ENCODE measurements around the gene LRRC10B.
"Not testable (repeated sequence)": the region's sequence is repeated elsewhere in the genome, so short reads cannot be mapped to it uniquely, and the experiment has no call there.

LRRC10B gene

DNA sequence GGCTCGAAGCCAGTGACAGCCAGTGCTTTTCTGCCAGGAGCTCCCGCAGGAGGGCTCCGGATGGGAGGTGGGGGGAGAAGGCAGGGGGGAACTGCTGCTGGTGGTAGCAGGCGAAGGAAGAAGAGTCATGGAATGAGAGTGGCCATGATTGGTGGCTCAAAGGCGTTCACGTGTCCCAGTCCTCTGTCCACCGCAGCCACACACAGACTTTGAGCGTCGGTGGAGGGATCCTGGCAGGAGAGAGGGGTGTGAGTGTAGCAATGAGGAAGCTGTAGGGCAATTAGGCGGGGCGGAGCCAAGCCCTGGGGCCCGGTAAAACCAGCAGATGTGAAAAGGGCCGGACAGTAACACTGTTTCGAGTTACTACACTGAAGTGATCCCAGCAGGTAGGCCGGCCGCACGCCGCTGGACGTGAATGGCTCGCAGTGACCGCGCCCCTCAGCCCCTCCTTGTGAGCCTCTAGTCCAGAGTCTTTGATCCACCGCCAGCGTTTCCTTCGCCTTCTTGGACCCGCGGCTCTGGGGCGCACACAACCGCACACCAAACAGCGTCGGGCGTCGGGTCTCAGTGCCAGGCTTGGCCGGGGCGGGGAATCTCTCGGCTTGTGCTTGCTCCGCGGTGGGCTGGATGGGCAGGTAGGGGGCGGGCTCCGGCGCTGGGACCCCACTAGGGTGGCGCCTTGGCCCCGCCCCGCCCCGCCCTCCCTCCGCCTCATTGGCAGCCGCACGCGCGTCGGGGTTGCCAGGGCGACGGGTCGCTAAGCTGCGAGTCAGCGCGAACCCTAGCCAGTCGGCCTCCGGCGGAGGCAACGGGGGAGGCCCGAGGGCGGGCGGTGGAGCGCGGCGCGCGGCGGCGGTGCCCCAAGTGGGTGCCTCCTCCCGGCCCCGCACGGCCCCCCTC, at the start of gene LRRC10B:
Gene LRRC10B (plus strand): TSS at position 788 of the 900 bp plus-strand sequence. CDS start 250 bp downstream, outside the sequence.
- DNase-seq, result peak in 1 of 2 experiments; percentile 62

DNA sequence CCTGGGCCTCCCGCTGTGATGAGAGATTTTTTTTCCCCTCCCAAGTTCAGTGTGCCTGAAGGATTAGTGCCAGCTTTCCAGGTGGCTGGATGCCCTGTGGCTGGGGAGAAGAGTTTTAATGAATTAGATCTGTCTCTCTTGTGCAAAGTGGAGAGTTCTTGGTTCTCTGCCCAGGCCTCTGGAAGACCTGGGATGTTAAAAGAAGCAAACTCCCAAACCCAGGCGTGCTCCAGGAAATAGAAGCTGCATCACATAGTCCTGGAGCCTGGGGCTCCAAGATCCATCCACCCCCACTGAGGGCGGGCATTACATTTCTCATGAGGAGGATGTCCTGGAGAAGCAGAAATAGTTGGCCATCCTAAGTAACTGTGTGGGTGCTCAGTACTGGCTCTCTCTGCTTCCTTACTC, 48.1 kb upstream of the LRRC10B start:
- no peak for DNase-seq

DNA sequence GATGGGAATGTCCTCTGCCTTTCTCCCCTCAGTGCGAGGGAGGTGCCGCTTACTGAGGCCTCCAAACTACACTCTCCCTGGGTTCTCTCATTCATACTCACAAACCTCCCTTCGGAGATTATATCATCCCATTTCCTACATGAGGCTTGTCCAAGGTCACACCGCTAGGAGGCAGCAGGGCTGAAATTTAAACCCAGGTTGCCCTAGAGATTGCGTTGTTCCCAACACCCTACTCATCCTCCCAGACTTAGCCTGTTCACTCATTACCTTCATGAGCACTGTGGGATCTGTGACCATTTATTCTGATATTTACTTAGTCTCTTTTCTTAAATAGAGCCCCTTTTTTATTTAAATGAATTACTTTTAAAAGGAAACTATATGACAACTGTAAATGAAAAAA, 47.6 kb upstream of the LRRC10B start:
- DNase-seq, result no peak

DNA sequence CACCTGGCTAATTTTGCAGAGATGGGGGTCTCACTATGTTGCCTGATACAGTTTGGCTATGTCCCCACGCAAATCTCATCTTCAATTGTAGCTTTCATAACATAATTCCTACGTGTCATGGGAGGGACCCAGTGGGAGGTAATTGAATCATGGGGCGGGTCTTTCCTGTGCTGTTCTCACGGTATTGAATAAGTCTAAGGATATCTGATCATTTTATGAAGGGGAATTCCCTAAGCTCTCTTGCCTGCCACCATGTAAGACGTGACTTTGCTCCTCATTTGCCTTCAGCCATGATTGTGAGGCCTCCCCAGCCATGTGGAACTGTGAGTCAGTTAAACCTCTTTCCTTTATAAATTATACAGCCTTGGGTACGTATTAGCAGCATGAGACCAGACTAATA, 40.9 kb upstream of the LRRC10B start:
- not testable (repeated sequence) for DNase-seq

GRCh38 chr11:61468002-61468401, 40.5 kb upstream of the LRRC10B start:
- no peak for DNase-seq

- no peak for DNase-seq
Measured at GRCh38 chr11:61472282-61472681, 36.3 kb upstream of the LRRC10B start.

DNA sequence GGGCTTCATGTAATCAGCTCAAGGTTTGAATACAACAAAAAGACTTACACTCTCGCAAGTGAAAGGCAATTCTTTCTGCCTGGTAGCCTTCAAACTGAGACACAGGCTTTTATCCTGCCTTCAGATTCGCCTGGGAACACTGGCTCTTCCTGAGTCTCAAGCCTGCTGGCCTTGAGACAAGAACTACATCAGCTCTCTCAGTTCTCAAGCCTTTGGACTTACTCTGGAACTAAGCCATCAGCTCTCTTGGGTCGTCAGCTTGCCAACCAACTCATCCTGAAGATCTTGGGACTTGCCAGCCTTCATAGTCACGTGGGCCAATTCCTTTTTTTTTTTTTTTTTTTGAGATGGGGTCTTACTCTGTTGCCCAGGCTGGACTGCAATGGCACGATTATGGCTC, 35.7 kb upstream of the LRRC10B start:
- no peak for DNase-seq

DNA sequence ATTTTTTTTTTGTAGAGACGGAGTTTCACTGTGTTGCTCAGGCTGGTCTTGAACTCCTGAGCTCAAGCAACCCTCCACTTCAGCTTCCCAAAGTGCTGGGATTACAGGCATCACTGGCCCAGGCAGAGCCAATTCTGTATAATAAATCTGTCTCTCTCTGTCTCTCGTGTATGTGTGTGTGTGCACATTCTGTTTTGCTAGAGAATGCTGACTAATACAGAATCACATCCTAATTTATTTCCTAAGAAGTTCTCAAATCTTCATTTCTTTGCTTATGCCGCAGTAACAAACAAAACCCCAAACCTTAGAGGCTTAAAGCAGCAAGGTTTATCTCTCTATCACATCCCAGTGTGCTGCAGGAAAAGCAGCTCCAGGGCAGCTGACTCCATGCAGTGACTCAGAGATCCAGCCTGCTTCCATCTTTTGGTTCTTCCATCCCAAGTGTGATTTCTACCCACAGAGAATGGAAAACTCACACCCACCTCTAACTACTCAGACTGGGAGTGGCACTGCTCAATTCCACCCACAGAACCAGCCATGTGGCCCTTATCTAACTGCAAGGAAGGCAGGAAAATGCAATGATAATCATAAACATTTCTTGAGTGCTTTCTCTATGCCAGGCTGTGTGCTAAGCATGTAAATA, 35.1 kb upstream of the LRRC10B start:
- no peak for DNase-seq

DNA sequence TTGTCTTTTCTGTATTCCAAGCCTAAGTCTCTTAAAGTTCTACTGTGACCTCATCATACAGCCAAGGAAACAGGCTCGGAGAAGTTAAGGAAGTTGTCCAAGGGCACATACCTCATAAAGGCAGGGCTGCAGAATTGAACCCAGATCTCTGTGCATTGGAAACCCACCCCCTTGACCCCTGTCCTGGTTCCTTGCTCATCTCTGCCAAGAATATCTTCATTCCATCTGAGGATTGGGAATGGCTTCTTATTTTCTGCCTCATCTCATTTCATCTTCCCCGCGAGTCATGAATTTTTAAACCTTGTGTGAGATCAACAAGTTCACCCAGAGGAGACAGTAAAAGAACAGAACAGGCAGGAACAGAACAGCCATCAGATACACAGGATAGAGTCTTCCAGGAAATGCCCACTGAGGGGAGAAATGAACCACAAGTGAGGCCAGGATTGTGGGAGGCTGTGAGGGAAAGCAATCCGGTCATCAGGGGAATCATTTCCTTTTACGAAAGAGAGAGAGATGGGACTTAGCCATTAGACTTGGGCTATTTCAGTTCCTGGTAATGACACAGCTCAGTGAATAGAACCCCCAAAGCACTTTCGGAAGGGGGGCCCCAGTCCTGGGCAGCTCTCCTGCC, 34.4 kb upstream of the LRRC10B start:
- no peak for DNase-seq

- DNase-seq, result no peak
Measured at GRCh38 chr11:61475433-61475832, 33.1 kb upstream of the LRRC10B start.

- DNase-seq, result no peak
Measured at GRCh38 chr11:61476371-61476770, 32.2 kb upstream of the LRRC10B start.

- no peak for DNase-seq
Measured at GRCh38 chr11:61477126-61477525, 31.4 kb upstream of the LRRC10B start.

DNA sequence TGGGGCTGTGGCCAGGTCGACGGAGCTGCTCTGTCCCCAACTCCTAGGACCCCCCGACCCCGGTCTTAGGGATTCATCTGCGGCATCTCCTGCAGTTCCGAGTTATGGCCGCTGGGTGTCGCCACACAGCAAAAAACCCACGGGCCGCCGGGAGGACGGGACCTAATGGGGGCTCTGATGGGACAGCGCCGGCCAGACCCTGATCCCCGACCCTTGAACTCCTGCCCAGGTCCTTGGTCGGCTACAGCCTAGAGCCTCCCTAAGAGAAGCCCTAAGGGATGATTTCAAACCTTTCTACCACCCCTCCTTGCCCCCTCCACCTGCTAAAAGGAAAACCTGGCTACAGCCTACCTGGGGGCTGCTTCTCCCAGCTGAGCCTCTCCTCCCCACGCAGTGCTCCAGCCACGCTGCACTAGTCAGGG, 30.8 kb upstream of the LRRC10B start:
- DNase-seq, result no peak

DNA sequence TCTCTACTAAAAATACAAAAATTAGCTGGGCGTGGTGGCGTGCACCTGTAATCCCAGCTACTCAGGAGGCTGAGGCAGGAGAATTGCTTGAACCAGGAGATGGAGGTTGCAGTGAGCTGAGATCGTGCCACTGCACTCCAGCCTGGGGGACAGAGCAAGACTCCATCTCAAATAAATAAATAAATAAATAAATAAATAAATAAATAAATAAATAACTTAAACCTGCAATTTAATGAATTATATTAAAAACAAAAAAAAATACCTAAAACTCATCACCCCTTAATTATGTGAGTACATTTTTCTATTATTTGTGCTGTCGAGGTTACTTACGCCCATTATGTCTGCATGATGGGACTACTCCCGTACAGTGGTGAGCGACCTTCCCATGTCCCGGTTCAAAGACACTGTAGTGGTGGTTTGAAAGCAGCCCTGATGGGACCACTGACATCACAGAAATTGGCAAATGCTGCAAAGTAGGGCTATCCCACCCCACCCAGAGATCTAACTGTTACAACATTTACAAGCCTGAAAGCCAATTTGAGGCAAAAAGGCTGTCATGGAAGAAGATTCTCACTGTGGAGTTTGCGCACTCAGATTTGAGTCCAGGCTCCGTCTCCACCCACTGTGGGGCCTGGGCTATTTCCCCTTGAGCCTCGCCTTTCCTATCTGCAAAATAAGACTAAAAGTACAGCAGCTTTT, 29.0 kb upstream of the LRRC10B start:
- DNase-seq, result not testable (repeated sequence)

- no peak for DNase-seq
Measured at GRCh38 chr11:61480261-61480993, 28.1 kb upstream of the LRRC10B start.

DNA sequence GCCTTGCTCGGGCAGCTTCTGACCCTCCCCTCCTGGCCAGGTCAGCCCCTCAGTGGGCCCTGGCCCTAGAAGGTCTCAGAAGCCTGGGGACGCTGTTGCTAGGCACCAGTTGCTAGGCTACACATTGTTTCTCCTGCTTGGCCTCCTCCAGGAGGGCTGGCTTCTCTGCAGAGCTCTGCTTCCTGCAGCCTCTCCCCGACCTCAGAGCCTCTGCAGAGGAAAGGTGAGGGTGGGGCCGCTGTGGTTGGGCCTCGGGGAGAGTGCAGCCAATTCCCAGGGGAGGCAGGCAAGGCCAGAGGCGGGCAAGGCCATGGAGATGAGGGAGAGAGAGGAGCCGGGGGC, 27.6 kb upstream of the LRRC10B start:
- peak; percentile 56 to 70 for DNase-seq

GRCh38 chr11:61481806-61482205, 26.7 kb upstream of the LRRC10B start:
- DNase-seq, result no peak

DNA sequence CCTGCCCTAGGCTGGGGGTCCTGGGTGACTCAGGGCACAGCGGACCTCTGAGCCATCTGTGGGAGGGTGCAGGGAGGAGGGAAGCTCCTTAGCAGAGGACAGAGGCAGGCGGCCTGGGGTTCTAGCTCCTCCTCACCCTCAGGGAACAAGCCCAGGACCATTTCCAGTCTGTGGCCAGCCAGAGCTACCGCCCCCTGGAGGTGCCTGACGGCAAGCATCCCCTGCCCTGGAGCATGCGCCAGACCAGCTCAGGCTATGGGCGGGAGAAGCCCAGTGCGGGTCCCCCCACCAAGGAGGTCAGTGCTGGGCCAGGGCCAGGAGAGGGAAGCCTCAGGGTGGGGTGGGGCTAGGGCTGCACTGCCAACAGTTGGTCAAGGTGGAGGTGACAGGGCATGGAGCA, 26.0 kb upstream of the LRRC10B start:
- no peak for DNase-seq

GRCh38 chr11:61484541-61484940, 24.0 kb upstream of the LRRC10B start:
- DNase-seq, result no peak

- DNase-seq, result no peak
Measured at GRCh38 chr11:61485080-61485479, 23.5 kb upstream of the LRRC10B start.

- DNase-seq, result no peak
Measured at GRCh38 chr11:61486011-61486620, 22.4 kb upstream of the LRRC10B start.

DNA sequence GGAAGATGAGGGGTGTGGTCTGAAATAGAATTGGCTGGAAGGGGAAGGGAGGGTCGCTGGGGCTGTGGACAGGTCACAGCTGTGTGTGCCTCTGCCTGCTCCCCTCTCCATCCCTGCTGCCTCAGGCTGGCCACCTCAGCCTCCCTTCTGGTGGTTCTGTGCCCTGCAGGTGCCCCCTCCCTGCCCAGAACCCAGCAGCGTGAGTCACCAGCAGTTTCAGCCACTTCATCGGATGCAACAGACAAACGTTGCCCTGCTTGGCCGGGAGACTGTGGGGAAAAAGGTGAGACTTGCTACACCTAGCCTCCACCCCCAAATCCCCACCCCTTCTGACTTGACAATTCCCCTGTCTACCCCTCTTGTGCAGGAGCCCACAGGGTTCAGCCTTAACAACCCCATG, 21.8 kb upstream of the LRRC10B start:
- DNase-seq, result no peak

Measured in NCI-H187 (cell line).